ENCODE results near the gene SLC5A6. TPM values are rescaled to one million over a fixed set of nuclear protein-coding genes. Genes with fewer than 3 reads are reported as not detected.

SLC5A6 gene
- polyA plus RNA-seq, 1 of the 3 experiments (the other 2 are of a cell fraction) = 75.7 TPM

GRCh38 chr2:27208486-27209050 is 3.5 kb downstream of the SLC5A6 start:
- no peak for DNase-seq
- peaks cover 4 to 20% of the 10 kb centered on the region in 2 experiments; a peak in 2 of 4 replicates for H3K4me1 ChIP-seq (ENCODE audit: control insufficient read depth in 1 of 2, insufficient read depth in 2 of 2, low read depth in 1 of 2, low read length in 1 of 2)
- H3K4me3 ChIP-seq (ENCODE audit: low read depth in 2 of 2, low read length in 1 of 2) = no peak overlapping the region
- H3K27me3 ChIP-seq (ENCODE audit: insufficient read depth) = no peaks in the 10 kb centered on the region
- H3F3A ChIP-seq (replicated peaks; ENCODE audit: insufficient read depth) = peaks cover 5% of the 10 kb centered on the region
- H3K9me3 ChIP-seq = no peaks in the 10 kb centered on the region
- 95% methylated on average over 4 of the region's 4 CpGs for WGBS (ENCODE audit: low lambda C conversion rate)
- no peak overlapping the region for H2AFZ ChIP-seq (ENCODE audit: low read depth)
- H3K36me3 ChIP-seq (replicated peaks in 1 of 2; ENCODE audit: control insufficient read depth in 1 of 2, insufficient read depth in 2 of 2, low read length in 1 of 2) = peaks cover 18 to 65% of the 10 kb centered on the region in 2 experiments
- H3K79me2 ChIP-seq (ENCODE audit: insufficient read depth) = peaks cover 14% of the 10 kb centered on the region; the same call in 1 of the 2 replicates
- CTCF ChIA-PET = interaction anchor here (1.0 to 4.4 kb wide), 4 partner anchors 14 to 71 kb away, joined by 3 to 25 read pairs (median 4); no protein-coding TSS in a partner anchor
- no peak for TF ChIP-seq FOSL2 (IDR thresholded peaks at IDR 0.05; ENCODE audit: borderline replicate concordance, low read depth)
- no peak for TF ChIP-seq USF1 (IDR thresholded peaks at IDR 0.05; ENCODE audit: borderline replicate concordance, low read depth)
- no peak for TF ChIP-seq MAX (IDR thresholded peaks at IDR 0.05; ENCODE audit: low read depth)
- no peak for TF ChIP-seq IRF3 (IDR thresholded peaks at IDR 0.05; ENCODE audit: low read depth, low read length)
- no peak for TF ChIP-seq TEAD4 (IDR thresholded peaks at IDR 0.05; ENCODE audit: borderline replicate concordance, insufficient read depth)
- TF ChIP-seq PBX3 (IDR thresholded peaks at IDR 0.05) = no peak
- no peak for TF ChIP-seq ZBTB33 (IDR thresholded peaks at IDR 0.05; ENCODE audit: borderline replicate concordance, low read depth)
- TF ChIP-seq RCOR1 (IDR thresholded peaks at IDR 0.05; ENCODE audit: low read length) = no peak
- POLR2A ChIA-PET = no interaction called here
- H3K27ac ChIP-seq (ENCODE audit: low read depth in 2 of 2, low read length in 1 of 2) = no peak overlapping the region
- H3K9me2 ChIP-seq = no peaks in the 10 kb centered on the region
- H4K20me1 ChIP-seq (ENCODE audit: insufficient read depth) = no peaks in the 10 kb centered on the region
- no peak overlapping the region for H3K9ac ChIP-seq
- H3K4me2 ChIP-seq = no peak overlapping the region

- CTCF ChIA-PET = interaction anchor here (1.3 to 4.4 kb wide), 2 partner anchors 14 to 37 kb away, joined by 4 to 25 read pairs; no protein-coding TSS in a partner anchor
- Histone ChIP-seq H3F3A (replicated peaks; ENCODE audit: insufficient read depth) (no peaks in the 10 kb centered on the region), H3K79me2 (ENCODE audit: insufficient read depth) (peaks cover 4% of the 10 kb centered on the region; the same call in 1 of the 2 replicates)
- TF ChIP-seq RAD21 (IDR thresholded peaks at IDR 0.05; ENCODE audit: low read length) (no peak), ELF1 (IDR thresholded peaks at IDR 0.05) (no peak), RXRA (IDR thresholded peaks at IDR 0.05; ENCODE audit: borderline replicate concordance, low read depth) (no peak), GATA2 (CRISPR knock-in tag; IDR thresholded peaks at IDR 0.05) (no peak), IRF3 (IDR thresholded peaks at IDR 0.05; ENCODE audit: low read depth, low read length) (no peak), TEAD4 (IDR thresholded peaks at IDR 0.05; ENCODE audit: borderline replicate concordance, insufficient read depth) (no peak), PBX3 (IDR thresholded peaks at IDR 0.05) (no peak), REST (IDR thresholded peaks at IDR 0.05; ENCODE audit: low read depth, low read length) (no peak)
Observed at GRCh38 chr2:27206346-27206745, 5.7 kb downstream of the SLC5A6 start.

More at GRCh38 chr2:27206346-27206745, 5.7 kb downstream of the SLC5A6 start:
- Histone ChIP-seq H3K27me3 (ENCODE audit: insufficient read depth) (no peaks in the 10 kb centered on the region), H2AFZ (ENCODE audit: low read depth) (no peak overlapping the region), H3K4me3 (ENCODE audit: low read depth in 2 of 2, low read length in 1 of 2) (no peak overlapping the region), H3K9ac (no peak overlapping the region), H4K20me1 (ENCODE audit: insufficient read depth) (no peaks in the 10 kb centered on the region), H3K4me2 (no peak overlapping the region), H3K9me2 (no peaks in the 10 kb centered on the region), H3K4me1 (ENCODE audit: control insufficient read depth in 1 of 2, insufficient read depth in 2 of 2, low read depth in 1 of 2, low read length in 1 of 2) (peaks cover 0 to 10% of the 10 kb centered on the region in 2 experiments; a peak in 1 of 4 replicates), H3K36me3 (replicated peaks in 1 of 2; ENCODE audit: control insufficient read depth in 1 of 2, insufficient read depth in 2 of 2, low read length in 1 of 2) (peaks cover 21 to 86% of the 10 kb centered on the region in 2 experiments), H3K27ac (ENCODE audit: low read depth in 2 of 2, low read length in 1 of 2) (no peak overlapping the region), H3K9me3 (no peaks in the 10 kb centered on the region)
- POLR2A ChIA-PET = no interaction called here
- DNase-seq = no peak
- WGBS (ENCODE audit: low lambda C conversion rate) = 97% methylated on average over 6 of the region's 6 CpGs

All from SK-N-SH (cell line).